GM21528 (cell line): ENCODE measurements around the gene TWF2.

ENCODE experiments used
- ATAC-seq: cut with Tn5 transposase; IDR thresholded peaks from one replicate; pipeline ENCODE4 v1.9.1; 2021; ENCODE audit warnings: mild to moderate bottlenecking, moderate library complexity; ENCODE audit not compliant: unreplicated experiment, low FRiP score

Gene TWF2

GRCh38 chr3:52210037-52210436, 28.9 kb downstream of the TWF2 start:
- ATAC-seq: no peak

GRCh38 chr3:52208556-52208955, 30.4 kb downstream of the TWF2 start:
- ATAC-seq: no peak

DNA sequence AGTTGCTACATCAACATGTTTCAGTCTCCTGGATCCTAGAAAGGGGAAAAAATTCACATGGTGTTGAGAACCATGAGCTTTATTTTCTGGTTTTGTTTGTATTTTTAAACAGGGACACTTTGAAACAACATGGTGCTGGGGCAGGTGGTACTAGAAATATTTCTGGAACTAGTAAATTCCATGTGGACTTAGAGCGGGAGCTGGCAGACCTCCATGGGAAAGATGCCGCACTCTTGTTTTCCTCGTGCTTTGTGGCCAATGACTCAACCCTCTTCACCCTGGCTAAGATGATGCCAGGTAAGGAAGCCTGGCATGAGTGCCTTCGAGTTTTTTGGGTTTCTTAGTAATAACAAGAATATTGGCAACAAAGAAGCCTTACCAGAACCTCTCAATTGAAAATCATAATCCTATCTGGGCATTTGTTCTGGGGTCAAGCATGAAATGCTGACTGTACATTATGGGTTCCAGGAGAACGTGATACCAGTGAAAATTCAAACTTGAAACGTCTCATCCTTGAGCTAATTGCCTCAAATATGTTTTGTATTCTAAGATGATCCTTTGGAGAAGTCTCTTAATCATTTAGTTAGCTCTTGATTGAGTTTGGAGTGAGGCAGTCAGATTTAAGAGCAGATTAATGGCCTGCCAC, 33.1 kb downstream of the TWF2 start:
- ATAC-seq: no peak

GRCh38 chr3:52204337-52205073, 34.5 kb downstream of the TWF2 start:
- ATAC-seq: no peak

DNA sequence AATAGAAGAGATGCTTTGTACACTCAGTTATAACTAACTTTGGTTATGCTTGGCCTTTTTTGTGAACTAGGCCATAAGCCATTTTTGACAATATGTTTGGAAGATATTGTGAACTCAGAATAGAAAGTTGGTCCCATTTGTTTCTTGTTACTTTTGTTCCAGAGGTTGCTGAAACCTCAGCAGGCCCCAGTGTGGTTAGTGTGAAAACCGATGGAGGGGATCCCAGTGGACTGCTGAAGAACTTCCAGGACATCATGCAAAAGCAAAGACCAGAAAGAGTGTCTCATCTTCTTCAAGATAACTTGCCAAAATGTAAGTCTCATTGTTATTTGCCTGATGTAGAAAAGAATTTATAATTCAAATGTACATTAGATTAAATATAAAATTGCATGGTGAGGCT, 35.3 kb downstream of the TWF2 start:
- ATAC-seq: no peak

DNA sequence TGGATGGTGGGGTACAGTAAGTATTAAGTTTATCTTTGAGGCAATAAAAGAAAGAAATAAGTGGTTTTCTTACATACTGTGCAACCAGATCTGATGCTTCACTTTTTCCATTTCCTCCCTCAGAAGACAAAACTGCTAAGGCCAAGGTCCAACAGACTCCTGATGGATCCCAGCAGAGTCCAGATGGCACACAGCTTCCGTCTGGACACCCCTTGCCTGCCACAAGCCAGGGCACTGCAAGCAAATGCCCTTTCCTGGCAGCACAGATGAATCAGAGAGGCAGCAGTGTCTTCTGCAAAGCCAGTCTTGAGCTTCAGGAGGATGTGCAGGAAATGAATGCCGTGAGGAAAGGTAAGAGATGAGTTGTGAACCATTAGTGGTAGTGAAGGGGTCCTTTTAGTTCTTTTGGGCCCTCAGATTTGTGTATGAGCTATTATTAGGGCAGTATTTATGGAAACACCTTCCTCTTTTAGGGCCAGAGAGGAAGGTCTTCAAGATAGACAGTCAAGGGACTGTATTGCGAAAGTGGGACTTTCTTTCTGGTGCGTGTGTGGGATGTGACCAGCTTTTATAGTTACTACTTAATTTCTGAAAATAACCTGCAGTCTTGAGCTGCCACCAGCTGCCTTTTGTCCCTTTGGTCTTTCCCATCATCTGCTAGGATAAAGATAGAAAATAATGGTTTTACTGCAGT, 36.4 kb downstream of the TWF2 start:
- ATAC-seq: no peak

GRCh38 chr3:52200981-52201679, 37.8 kb downstream of the TWF2 start:
- ATAC-seq: no peak

GRCh38 chr3:52198643-52199608, 40.0 kb downstream of the TWF2 start:
- ATAC-seq: no peak

DNA sequence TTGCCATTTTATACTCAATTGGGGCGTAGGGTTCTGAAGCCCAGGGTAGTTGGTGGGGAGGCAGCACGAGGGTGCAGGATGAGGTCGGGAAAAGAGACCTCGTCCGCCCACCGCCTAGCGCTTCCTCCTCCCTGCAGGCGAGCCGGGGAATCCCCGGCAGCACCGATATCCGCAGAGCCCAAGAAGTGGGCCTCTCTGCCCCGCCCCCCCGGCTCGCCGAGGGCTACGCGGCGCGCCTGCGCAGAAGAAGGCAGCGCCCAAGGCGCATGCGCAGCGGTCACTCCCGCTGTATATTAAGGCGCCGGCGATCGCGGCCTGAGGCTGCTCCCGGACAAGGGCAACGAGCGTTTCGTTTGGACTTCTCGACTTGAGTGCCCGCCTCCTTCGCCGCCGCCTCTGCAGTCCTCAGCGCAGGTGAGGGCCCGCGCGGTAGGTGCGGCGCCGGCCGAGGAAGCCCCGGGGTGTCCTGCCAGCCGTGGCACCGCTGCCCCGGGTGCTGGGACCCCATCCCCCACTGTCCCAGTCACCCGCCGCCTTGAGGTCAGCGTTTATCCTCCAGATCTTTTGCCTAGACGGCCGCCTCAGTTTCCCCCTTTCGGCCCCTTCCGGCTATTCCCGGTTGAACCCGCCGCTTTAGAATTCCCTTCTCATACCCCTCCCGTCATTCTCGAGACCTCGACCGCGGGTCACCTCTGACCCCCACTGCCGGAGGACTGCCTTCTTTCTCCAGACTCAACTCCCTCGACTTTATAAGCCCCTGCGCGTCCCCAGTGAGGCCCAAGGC, 40.9 kb downstream of the TWF2 start, which contains the start of gene ALAS1:
Gene ALAS1, plus strand, starts transcription at position 319 of the 784 bp plus-strand sequence. CDS start 1,082 bp downstream, outside the sequence.
- ATAC-seq: peak; percentile 75

DNA sequence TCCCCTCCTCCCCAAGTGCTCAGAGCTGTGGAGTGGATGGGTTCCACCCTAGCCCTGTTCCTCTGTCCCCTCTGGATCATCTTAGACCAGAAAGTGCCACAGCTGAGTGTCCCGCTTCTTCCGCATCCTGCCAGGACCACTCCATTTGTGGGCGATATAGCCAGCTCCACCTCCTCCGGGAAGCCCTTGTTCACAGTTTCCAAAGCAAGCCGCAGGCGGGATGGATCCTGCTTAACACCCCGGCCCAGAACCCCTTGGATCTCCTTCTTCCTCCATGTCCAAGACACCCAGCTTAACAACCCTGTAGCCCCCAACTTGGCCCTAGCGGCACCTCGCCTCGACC, 41.5 kb downstream of the TWF2 start:
- ATAC-seq: no peak

- ATAC-seq: no peak
Measured at GRCh38 chr3:52196977-52197376, 42.0 kb downstream of the TWF2 start.

DNA sequence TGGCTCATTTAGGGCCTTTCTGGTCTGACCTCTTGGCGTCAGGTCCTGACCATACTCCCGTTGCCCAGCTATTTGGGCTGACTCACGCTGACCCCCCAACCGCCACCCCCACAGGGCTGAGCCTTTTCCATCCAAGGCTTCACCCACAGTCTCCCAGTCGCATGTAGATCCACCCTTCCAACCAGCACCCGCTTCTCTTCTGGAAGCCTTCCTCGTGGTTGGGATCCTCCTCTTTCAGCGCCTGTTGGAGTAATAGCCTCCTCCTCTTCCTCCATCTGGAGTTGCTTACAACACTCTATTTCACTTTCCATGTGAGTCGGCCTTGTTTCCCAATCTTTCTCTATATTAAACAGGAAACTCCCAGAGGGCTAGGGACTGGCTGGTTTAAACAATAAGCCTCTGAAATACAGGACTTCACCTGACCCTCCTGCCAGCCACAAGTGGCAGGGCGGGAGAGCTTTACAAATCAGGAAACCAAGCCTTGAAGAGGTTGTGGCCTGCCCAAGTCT, 43.1 kb downstream of the TWF2 start:
- no peak for ATAC-seq

DNA sequence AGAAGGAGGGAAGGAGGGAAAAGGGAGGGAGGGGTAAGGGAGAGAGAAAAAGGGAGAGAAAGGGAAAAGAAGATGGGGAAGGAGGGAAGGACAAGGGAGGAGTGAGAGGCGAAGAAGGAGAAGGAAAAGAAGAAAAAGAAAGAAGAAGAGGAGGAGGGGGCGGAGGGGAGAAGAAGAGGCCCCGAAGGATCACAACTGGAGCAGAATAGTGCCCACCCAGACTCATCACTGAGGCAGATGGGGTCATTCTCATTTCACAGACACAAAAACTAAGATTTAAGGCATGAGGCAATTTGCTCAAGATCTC, 43.7 kb downstream of the TWF2 start:
- ATAC-seq: no peak

DNA sequence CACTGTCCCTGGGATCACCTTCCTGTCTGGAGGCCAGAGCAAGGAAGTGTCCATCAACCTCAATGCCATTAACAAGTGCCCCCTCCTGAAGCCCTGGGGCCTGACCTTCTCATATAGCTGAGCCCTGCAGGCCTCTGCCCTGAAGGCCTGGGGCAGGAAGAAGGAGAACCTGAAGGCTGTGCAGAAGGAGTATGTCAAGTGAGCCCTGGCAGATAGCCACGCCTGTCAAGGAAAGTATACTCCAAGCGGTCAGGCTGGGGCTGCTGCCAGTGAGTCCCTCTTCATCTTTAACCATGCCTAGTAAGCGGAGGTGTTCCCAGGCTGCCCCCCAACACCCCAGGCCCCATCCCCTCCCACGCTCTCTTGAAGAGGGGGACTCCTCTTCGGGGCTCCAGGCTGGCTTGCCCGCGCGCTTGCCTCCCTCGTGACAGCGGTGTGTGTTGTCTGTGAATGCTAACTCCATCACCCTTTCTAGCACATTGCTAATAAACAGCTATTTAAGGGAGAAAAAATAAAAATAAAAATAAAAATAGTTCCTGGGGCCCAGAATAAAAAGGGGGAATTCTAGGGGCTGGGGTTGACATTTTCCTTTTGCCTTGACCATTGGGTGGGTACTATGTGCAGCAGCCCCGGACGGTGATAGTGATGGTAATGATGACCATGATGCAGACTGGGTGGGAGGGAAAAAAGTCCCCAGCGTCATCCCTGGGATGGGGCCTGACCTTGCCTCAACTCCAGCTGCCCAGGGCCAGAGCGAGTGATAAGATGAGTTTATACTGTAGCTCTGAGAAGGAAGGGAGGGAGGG, 44.3 kb downstream of the TWF2 start:
- no peak for ATAC-seq

- ATAC-seq: no peak
Measured at GRCh38 chr3:52193065-52193464, 45.9 kb downstream of the TWF2 start.

- no peak for ATAC-seq
Measured at GRCh38 chr3:52191663-52192062, 47.3 kb downstream of the TWF2 start.

DNA sequence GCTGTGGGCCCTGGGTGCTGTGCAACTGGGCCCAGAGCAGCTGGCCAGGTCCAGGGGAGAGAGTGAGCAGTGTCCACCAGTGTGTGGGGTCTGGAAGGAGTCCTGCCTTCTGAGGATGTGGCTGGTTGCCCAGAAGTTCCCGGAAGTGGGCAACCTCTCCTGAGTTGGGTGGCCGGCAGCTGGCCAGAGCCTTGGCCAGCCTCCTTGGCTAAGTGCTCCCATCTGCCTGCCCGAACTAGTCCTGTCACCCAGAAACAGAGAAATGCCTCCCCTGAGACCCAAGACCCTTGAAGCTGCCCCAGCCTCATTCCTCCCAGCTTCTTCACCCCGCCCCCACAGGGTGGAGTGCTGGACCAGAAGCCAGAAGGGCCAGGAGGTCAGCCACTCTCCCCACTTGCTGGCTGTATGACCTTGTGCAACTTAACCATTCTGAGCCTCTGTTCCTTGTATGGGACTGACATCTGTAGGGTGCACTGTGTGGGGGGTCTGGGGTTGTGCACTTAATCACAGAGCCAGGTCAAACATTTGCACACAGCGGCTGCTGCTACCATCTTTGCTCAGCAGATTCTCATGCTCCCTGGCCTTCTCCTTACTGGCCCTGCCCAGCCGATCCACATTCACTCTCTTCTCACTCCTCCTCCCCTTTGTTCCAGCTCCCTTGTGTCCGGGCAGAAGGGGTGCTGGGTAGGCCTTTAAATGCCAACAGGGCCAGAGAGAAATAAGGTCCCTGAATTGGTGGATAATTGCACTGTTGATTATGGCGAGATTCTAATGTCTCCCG, 48.5 kb downstream of the TWF2 start:
- ATAC-seq: no peak

DNA sequence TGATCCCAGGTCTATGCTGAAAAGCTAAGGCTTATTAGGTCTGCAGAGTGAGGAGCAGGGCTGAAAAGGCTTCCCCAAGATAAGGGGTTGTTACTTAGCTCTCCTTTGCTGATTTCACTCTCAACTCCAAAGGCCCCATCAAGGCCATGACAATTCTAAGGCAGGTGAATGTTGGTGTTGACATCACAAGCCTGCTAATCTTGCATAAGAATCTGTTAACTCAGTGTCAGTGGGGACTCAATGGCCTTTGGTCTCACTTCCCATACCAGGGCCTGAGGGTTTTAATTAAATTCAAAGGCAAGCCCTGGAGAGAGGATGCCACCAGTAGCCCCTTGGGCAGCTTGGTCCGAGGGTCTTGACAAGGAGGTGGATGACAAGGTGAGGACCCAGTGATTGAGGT, 50.4 kb downstream of the TWF2 start:
- ATAC-seq: no peak
